Mesenchymal stem cell (in vitro differentiated cells and primary cell): ENCODE data around the gene MYBPC2.
A peak's percentile ranks its signal among the peaks of the same experiment; 100 is the strongest.

Experiments
- DNase-seq: peaks from one replicate; pipeline ENCODE4 v3.0.0-alpha.2; 2013
- H2AFZ ChIP-seq: one replicate; pipeline ENCODE4 v1.6.1; 2013; ENCODE audit warnings: low read depth, mild to moderate bottlenecking, control low read depth, inconsistent platforms, low read length, moderate library complexity
- H2AK5ac ChIP-seq: 2 replicates; pipeline ENCODE4 v1.6.1; 2013; ENCODE audit warnings: low read length, moderate library complexity, mild to moderate bottlenecking, inconsistent platforms; ENCODE audit not compliant: severe bottlenecking
- H2BK120ac ChIP-seq: one replicate; pipeline ENCODE4 v1.6.1; 2013; ENCODE audit warnings: low read depth, mild to moderate bottlenecking, inconsistent platforms, low read length, moderate library complexity
- H2BK12ac ChIP-seq, 2 experiments: one replicate each; pipeline ENCODE4 v1.6.1; 2013; ENCODE audit warnings: inconsistent platforms in 2 of 2, low read length in 2 of 2, mild to moderate bottlenecking in 2 of 2, moderate library complexity in 2 of 2, control low read depth in 1 of 2
- H2BK15ac ChIP-seq: one replicate; pipeline ENCODE4 v1.6.1; 2013; ENCODE audit warnings: mild to moderate bottlenecking, low read depth, inconsistent platforms; ENCODE audit not compliant: poor library complexity, severe bottlenecking
- H2BK5ac ChIP-seq: 2 replicates; pipeline ENCODE4 v1.6.1; 2013; ENCODE audit warnings: low read depth, mild to moderate bottlenecking, low read length, control low read depth, inconsistent platforms; ENCODE audit not compliant: poor library complexity, severe bottlenecking
- H3K14ac ChIP-seq, 2 experiments: one replicate each; pipeline ENCODE4 v1.6.1; 2013; ENCODE audit warnings: inconsistent platforms in 2 of 2, low read length in 2 of 2, control low read depth in 1 of 2, mild to moderate bottlenecking in 1 of 2, moderate library complexity in 1 of 2
- H3K18ac ChIP-seq, 2 experiments: one replicate each; pipeline ENCODE4 v1.6.1; 2013; ENCODE audit warnings: inconsistent platforms in 2 of 2, low read length in 2 of 2, control low read depth in 1 of 2, low read depth in 1 of 2, mild to moderate bottlenecking in 1 of 2
- H3K23ac ChIP-seq, 2 experiments: one replicate each; pipeline ENCODE4 v1.6.1; 2013; ENCODE audit warnings: inconsistent platforms in 2 of 2, low read length in 2 of 2, mild to moderate bottlenecking in 2 of 2, moderate library complexity in 2 of 2, control low read depth in 1 of 2
- H3K27ac ChIP-seq: 2 replicates; pipeline ENCODE4 v1.5.1; 2013; ENCODE audit warnings: mild to moderate bottlenecking, moderate library complexity, low read length, control low read depth, inconsistent platforms; ENCODE audit not compliant: poor library complexity, severe bottlenecking
- H3K27me3 ChIP-seq, 2 experiments: 2 replicates each; pipeline versions ENCODE4 v1.6.1 to v1.7.0; 2013; ENCODE audit warnings: low read length in 2 of 2, mild to moderate bottlenecking in 2 of 2, moderate library complexity in 2 of 2, control low read depth in 1 of 2, inconsistent platforms in 1 of 2; ENCODE audit not compliant: control insufficient read depth in 1 of 2, insufficient read depth in 1 of 2
- H3K36me3 ChIP-seq, 2 experiments: 2 replicates each; pipeline versions ENCODE4 v1.6.1 to v1.7.0; 2013; ENCODE audit warnings: low read length in 2 of 2, control low read depth in 1 of 2, inconsistent platforms in 1 of 2, low read depth in 1 of 2, mild to moderate bottlenecking in 1 of 2; ENCODE audit not compliant: insufficient read depth in 2 of 2, control insufficient read depth in 1 of 2
- H3K4ac ChIP-seq, 2 experiments: one replicate each; pipeline ENCODE4 v1.6.1; 2013; ENCODE audit warnings: inconsistent platforms in 2 of 2, low read length in 2 of 2, mild to moderate bottlenecking in 2 of 2, moderate library complexity in 2 of 2, control low read depth in 1 of 2, low read depth in 1 of 2
- H3K4me1 ChIP-seq: 2 replicates; pipeline ENCODE4 v1.6.1; 2013; ENCODE audit warnings: low read depth, low read length, control low read depth; ENCODE audit not compliant: control insufficient read depth, insufficient read depth
- H3K4me2 ChIP-seq: 2 replicates; pipeline ENCODE4 v1.6.1; 2013; ENCODE audit warnings: low read length, mild to moderate bottlenecking, inconsistent platforms; ENCODE audit not compliant: poor library complexity, severe bottlenecking
- H3K4me3 ChIP-seq, 2 experiments: 2 replicates each; pipeline versions ENCODE4 v1.5.1 to v1.7.0; 2013; ENCODE audit warnings: low read length in 2 of 2, mild to moderate bottlenecking in 2 of 2, control low read depth in 1 of 2, low read depth in 1 of 2; ENCODE audit not compliant: insufficient read depth in 1 of 2
- H3K79me1 ChIP-seq: replicated peaks from 2 replicates; pipeline ENCODE4 v1.6.1; 2013; ENCODE audit warnings: mild to moderate bottlenecking, control low read depth, low read length, inconsistent platforms; ENCODE audit not compliant: poor library complexity, severe bottlenecking
- H3K9ac ChIP-seq: 2 replicates; pipeline ENCODE4 v1.7.0; 2013; ENCODE audit warnings: mild to moderate bottlenecking, low read length, moderate library complexity
- H3K9me3 ChIP-seq: 2 replicates; pipeline ENCODE4 v1.7.0; 2013; ENCODE audit warnings: mild to moderate bottlenecking, low read length; ENCODE audit not compliant: control insufficient read depth
- H4K8ac ChIP-seq: one replicate; pipeline ENCODE4 v1.6.1; 2013; ENCODE audit warnings: inconsistent platforms, mild to moderate bottlenecking, low read length, moderate library complexity
- H4K91ac ChIP-seq: one replicate; pipeline ENCODE4 v1.6.1; 2013; ENCODE audit warnings: mild to moderate bottlenecking, low read length, inconsistent platforms
- WGBS: methylation state at CpG from one replicate; pipeline ENCODE4 v1.1.7; 2013; ENCODE audit warnings: mixed read lengths; 5-methylcytosine and 5-hydroxymethylcytosine counted together

The MYBPC2 gene

GRCh38 chr19:50412419-50412818 lies 20.3 kb upstream of the MYBPC2 start:
- Histone ChIP-seq H2AFZ (no peak overlapping the region), H3K36me3 (peaks cover 6 to 64% of the 10 kb centered on the region in 2 experiments), H3K79me1 (no peaks in the 10 kb centered on the region), H2BK120ac (no peak overlapping the region), H4K8ac (no peak overlapping the region), H2BK15ac (no peak overlapping the region), H4K91ac (no peak overlapping the region), H3K9me3 (no peaks in the 10 kb centered on the region), H3K23ac (no peak overlapping the region), H2BK5ac (no peak overlapping the region), H3K9ac (no peak overlapping the region), H2BK12ac (no peak overlapping the region), H3K18ac (no peak overlapping the region), H3K27ac (no peak overlapping the region), H3K4me1 (peaks cover 2% of the 10 kb centered on the region), H3K27me3 (no peaks in the 10 kb centered on the region), H3K4me3 (no peak overlapping the region), H3K4me2 (no peak overlapping the region), H2AK5ac (no peak overlapping the region), H3K14ac (no peak overlapping the region), H3K4ac (no peak overlapping the region)
- no CpG with 5 or more reads among the region's 2 CpGs for WGBS
- DNase-seq = no peak

- Histone ChIP-seq H3K4me3 (no peak overlapping the region), H3K4me1 (peaks cover 2% of the 10 kb centered on the region), H2BK120ac (no peak overlapping the region), H2AFZ (no peak overlapping the region), H3K36me3 (peaks cover 6 to 61% of the 10 kb centered on the region in 2 experiments), H3K4me2 (no peak overlapping the region), H3K79me1 (no peaks in the 10 kb centered on the region), H3K4ac (no peak overlapping the region), H3K9ac (no peak overlapping the region), H3K23ac (no peak overlapping the region), H2BK5ac (no peak overlapping the region), H3K18ac (no peak overlapping the region), H2BK15ac (no peak overlapping the region), H3K27ac (no peak overlapping the region), H2BK12ac (no peak overlapping the region), H3K27me3 (peaks cover 4% of the 10 kb centered on the region in 2 experiments), H3K14ac (no peak overlapping the region), H4K91ac (no peak overlapping the region), H3K9me3 (no peaks in the 10 kb centered on the region), H2AK5ac (no peak overlapping the region), H4K8ac (no peak overlapping the region)
- DNase-seq = no peak
- 92% methylated on average over 13 of the region's 13 CpGs for WGBS
These were observed 19.6 kb upstream of the MYBPC2 start for GRCh38 chr19:50413096-50413495.

- Histone ChIP-seq H4K8ac (no peak overlapping the region), H2BK15ac (no peak overlapping the region), H3K9ac (no peak overlapping the region), H3K79me1 (no peaks in the 10 kb centered on the region), H3K18ac (no peak overlapping the region), H3K4me2 (no peak overlapping the region), H3K9me3 (no peaks in the 10 kb centered on the region), H2AK5ac (no peak overlapping the region), H3K27me3 (peaks cover 8 to 9% of the 10 kb centered on the region in 2 experiments), H3K4me1 (peaks cover 4% of the 10 kb centered on the region), H3K4ac (no peak overlapping the region), H3K36me3 (peaks cover 6 to 58% of the 10 kb centered on the region in 2 experiments), H4K91ac (no peak overlapping the region), H2BK120ac (no peak overlapping the region), H3K27ac (no peak overlapping the region), H2BK5ac (no peak overlapping the region), H2AFZ (no peak overlapping the region), H3K4me3 (no peak overlapping the region), H3K23ac (no peak overlapping the region), H2BK12ac (no peak overlapping the region), H3K14ac (no peak overlapping the region)
- no peak for DNase-seq
- WGBS = 97% methylated on average over 21 of the region's 21 CpGs
These were observed 19.2 kb upstream of the MYBPC2 start for GRCh38 chr19:50413531-50413930.

GRCh38 chr19:50414864-50415660 lies 17.6 kb upstream of the MYBPC2 start:
- no peak overlapping the region for H2AFZ ChIP-seq
- H3K4me1 ChIP-seq = peaks cover 13% of the 10 kb centered on the region
- no peak overlapping the region for H3K27ac ChIP-seq
- H3K18ac ChIP-seq = no peak overlapping the region
- H3K4ac ChIP-seq = no peak overlapping the region
- H3K9me3 ChIP-seq = no peaks in the 10 kb centered on the region
- no peak overlapping the region for H3K4me3 ChIP-seq
- WGBS = 65% methylated on average over 36 of the region's 37 CpGs
- peaks cover 3 to 43% of the 10 kb centered on the region in 2 experiments for H3K36me3 ChIP-seq
- no peaks in the 10 kb centered on the region for H3K79me1 ChIP-seq
- H4K8ac ChIP-seq = peak overlapping the region; percentile 42
- peak; percentile 61 for DNase-seq
- H3K27me3 ChIP-seq = peaks cover 23 to 24% of the 10 kb centered on the region in 2 experiments
- no peak overlapping the region for H2AK5ac ChIP-seq
- H4K91ac ChIP-seq = no peak overlapping the region
- no peak overlapping the region for H2BK5ac ChIP-seq
- H2BK120ac ChIP-seq = no peak overlapping the region
- H3K4me2 ChIP-seq = no peak overlapping the region
- no peak overlapping the region for H3K9ac ChIP-seq
- peak overlapping the region in 1 of 2 experiments; percentile 22 for H2BK12ac ChIP-seq
- H3K14ac ChIP-seq = no peak overlapping the region
- H3K23ac ChIP-seq = no peak overlapping the region
- H2BK15ac ChIP-seq = no peak overlapping the region
